GM12873 (cell line): ENCODE data around the gene ANK2.

ENCODE experiments used
- TF ChIP-seq, protein P1 (sequence below): IDR thresholded peaks from 2 replicates; pipeline ENCODE4 v1.5.1; 2012; ENCODE audit warnings: low read depth, mild to moderate bottlenecking, moderate library complexity, low read length, control low read depth; ENCODE audit not compliant: insufficient read depth; ENCODE audit errors: missing control alignments

The ANK2 gene

DNA sequence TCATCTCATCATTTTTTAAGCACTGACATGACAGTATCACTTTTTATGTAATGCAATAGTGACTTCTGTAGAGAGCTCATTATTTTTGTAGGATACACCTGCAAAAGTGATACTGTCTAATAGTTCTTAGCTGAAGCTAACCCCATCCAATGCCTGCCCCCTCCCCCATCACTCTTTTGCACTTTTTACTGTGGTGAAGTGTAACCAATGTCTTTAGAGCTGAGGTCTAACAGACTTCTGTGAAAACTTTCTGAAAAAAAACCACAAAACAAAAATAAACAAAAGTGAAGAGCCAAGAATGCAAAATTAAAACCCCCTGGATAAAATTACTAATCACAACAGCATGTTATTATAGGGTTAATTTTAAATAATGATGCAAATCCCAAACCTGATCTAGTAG is 301.1 kb downstream of the ANK2 start:
- TF ChIP-seq, protein P1, sequence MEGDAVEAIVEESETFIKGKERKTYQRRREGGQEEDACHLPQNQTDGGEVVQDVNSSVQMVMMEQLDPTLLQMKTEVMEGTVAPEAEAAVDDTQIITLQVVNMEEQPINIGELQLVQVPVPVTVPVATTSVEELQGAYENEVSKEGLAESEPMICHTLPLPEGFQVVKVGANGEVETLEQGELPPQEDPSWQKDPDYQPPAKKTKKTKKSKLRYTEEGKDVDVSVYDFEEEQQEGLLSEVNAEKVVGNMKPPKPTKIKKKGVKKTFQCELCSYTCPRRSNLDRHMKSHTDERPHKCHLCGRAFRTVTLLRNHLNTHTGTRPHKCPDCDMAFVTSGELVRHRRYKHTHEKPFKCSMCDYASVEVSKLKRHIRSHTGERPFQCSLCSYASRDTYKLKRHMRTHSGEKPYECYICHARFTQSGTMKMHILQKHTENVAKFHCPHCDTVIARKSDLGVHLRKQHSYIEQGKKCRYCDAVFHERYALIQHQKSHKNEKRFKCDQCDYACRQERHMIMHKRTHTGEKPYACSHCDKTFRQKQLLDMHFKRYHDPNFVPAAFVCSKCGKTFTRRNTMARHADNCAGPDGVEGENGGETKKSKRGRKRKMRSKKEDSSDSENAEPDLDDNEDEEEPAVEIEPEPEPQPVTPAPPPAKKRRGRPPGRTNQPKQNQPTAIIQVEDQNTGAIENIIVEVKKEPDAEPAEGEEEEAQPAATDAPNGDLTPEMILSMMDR: no peak

- TF ChIP-seq, protein P1: peak; percentile 41
Observed at GRCh38 chr4:113355550-113356371, 306.3 kb downstream of the ANK2 start.

DNA sequence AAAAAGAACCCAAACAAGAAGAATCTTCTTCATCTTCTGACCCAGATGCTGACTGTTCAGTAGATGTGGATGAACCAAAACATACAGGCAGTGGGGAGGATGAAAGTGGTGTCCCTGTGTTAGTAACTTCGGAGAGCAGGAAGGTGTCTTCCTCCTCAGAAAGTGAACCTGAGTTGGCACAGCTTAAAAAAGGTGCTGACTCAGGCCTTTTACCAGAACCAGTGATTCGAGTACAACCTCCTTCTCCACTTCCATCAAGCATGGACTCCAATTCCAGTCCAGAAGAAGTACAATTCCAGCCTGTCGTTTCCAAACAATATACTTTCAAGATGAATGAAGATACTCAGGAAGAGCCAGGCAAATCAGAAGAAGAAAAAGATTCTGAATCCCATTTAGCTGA is 307.0 kb downstream of the ANK2 start:
- TF ChIP-seq, protein P1: no peak

- TF ChIP-seq, protein P1: no peak
Observed at GRCh38 chr4:113358784-113359183, 309.3 kb downstream of the ANK2 start.

GRCh38 chr4:113365377-113365776 is 315.9 kb downstream of the ANK2 start:
- TF ChIP-seq, protein P1: no peak

DNA sequence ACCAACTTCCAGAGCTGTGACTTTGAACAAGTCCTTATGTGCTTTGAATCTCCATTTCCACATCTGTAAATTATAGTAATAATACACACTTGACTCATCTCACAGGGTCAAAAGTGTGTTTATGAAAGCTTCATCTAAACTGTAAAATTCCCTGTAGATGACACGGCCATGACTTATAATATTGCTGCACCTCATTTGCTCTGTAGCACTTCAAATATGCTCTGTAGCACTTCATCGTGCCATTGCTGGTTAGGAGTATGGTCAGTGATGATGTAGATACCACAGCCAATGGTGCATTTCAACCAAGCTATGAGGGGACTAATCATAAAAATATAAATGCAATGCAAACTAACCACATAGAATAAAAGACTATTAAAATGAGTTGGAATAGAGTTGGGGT is 318.6 kb downstream of the ANK2 start:
- TF ChIP-seq, protein P1: no peak

DNA sequence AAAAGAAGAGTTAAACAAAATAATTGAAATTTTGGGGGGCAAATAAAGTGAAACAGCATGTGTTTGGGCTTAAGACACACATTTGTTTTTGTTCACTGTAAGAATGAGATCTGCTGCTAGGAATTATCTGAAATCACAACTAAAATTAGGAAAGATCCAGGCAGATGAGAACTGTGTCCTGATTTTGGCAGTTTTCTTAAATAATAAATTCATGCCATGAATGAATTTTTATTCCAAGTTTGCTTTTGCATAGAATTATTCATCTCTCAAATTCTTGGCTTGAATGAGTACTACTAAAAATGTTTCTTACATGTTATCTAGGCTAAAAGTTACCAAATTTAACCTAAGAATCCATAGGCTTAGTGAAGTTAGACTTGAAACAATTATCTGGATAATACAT is 321.7 kb downstream of the ANK2 start:
- TF ChIP-seq, protein P1: no peak
